ENCODE measurements around the gene RAD51AP2. TPM values are rescaled to one million over a fixed set of nuclear protein-coding genes. Genes with fewer than 3 reads are reported as not detected.

The RAD51AP2 gene
- total and polyA plus RNA-seq, 10 of the 15 experiments (the other 5 are each of a cell fraction or from before 2014, with no cell fraction given), result under 0.01 to 0.02 TPM; not detected in 8

DNA sequence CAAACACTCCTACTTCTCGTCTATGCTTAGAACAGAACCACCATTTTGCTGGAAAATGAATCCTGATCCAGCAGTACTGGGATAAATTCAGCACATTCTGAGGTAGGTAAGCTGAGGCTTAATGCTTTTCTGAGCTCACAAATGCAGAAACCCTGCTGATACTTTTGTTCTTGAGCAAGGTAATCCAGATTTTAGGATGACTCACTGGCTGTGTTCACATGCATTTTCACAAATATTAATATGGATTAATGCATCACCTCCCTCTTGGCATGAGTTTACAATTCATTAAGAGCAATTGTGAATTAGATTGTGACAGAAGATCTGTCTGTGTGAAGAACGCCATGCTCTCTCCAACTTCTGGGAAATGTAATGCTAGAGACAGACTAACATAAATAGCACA is 42.2 kb downstream of the RAD51AP2 start (continued):
- TF ChIP-seq IRF5 (IDR thresholded peaks at IDR 0.05; ENCODE audit: borderline replicate concordance), result no peak
- no peak for TF ChIP-seq GATAD2B (conservative IDR thresholded peaks at IDR 0.05; ENCODE audit: low read depth)
- no peak for TF ChIP-seq EZH2 (IDR thresholded peaks at IDR 0.05; ENCODE audit: borderline replicate concordance, control insufficient read depth, low read depth, low read length)
- no peak for TF ChIP-seq ZNF274 (IDR thresholded peaks at IDR 0.05; ENCODE audit: insufficient read depth, insufficient read length)
- no peak for TF ChIP-seq SIX5 (IDR thresholded peaks at IDR 0.05; ENCODE audit: low read depth, low read length, severe bottlenecking)
- no peak for TF ChIP-seq ELK1 (IDR thresholded peaks at IDR 0.05; ENCODE audit: low read depth, low read length)
- no peak for TF ChIP-seq KAT2A (conservative IDR thresholded peaks at IDR 0.05; ENCODE audit: control insufficient read depth, low read depth, low read length)
- TF ChIP-seq BHLHE40 (IDR thresholded peaks at IDR 0.05; ENCODE audit: borderline replicate concordance in 1 of 2, low read depth in 2 of 2, low read length in 1 of 2), result no peak

DNA sequence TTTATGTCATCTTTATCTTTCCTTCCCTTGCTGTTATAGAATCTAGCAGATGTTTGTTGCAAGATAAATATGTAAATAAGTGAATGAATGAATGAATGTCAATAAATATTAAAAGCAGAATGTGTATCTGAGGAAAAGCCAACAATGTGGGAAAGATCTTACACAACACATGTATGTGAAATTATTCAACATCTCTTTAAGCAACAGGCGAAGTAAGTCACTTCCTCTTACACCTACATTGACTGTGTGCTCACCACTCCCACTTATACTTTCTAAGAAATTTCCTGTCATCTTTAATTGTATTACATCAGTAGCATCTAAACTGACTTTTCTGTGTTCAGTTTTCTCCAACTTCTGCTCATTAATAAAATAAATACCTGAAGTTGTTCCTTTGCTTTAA is 43.0 kb downstream of the RAD51AP2 start:
- RAD21 ChIA-PET (ENCODE audit: unreplicated experiment), result no interaction called here
- no peaks in the 10 kb centered on the region for H3K79me2 ChIP-seq (ENCODE audit: control insufficient read depth, insufficient read depth, low read length)
- H3K27ac ChIP-seq (ENCODE audit: control insufficient read depth, insufficient read depth), result no peak overlapping the region
- no peaks in the 10 kb centered on the region for H4K20me1 ChIP-seq (ENCODE audit: control insufficient read depth, insufficient read depth)
- H3K4me3 ChIP-seq, result no peak overlapping the region
- no peak overlapping the region for H3K9ac ChIP-seq (ENCODE audit: control insufficient read depth, insufficient read depth, low read length)
- SMC1A ChIA-PET (ENCODE audit: uncharacterized antibody, unreplicated experiment), result no interaction called here
- H3K4me2 ChIP-seq (ENCODE audit: control insufficient read depth, insufficient read depth), result no peak overlapping the region
- in situ Hi-C loops (cut with MboI) (loop anchor here (5.0 kb wide), 1 partner anchor 192 kb away; no protein-coding TSS in a partner anchor), intact Hi-C loops (cut with micrococcal nuclease; ENCODE audit: unreplicated experiment) (loop anchor here (5.0 kb wide), 1 partner anchor 97 kb away; no protein-coding TSS in a partner anchor)
- H2AFZ ChIP-seq (ENCODE audit: control insufficient read depth, low read depth, low read length), result no peak overlapping the region
- ATAC-seq, result peak; percentile 36; the same call in 1 of the 3 replicates
- no peak for DNase-seq (ENCODE audit: low read depth, low spot score)
- CTCF ChIA-PET, result no interaction called here
- no peaks in the 10 kb centered on the region for H3K36me3 ChIP-seq (ENCODE audit: control insufficient read depth in 2 of 2, insufficient read depth in 2 of 2, low read length in 1 of 2)
- FAIRE-seq, result peak; percentile 62
- no peaks in the 10 kb centered on the region for H3K27me3 ChIP-seq (replicated peaks in 1 of 2; ENCODE audit: control insufficient read depth in 2 of 2, insufficient read depth in 2 of 2, low read length in 1 of 2)
- H3K4me1 ChIP-seq (ENCODE audit: control insufficient read depth, insufficient read depth, low read length), result no peaks in the 10 kb centered on the region
- BruUV-seq (replicated peaks), result no TSS peak
- 0% methylated on average over 1 of the region's 1 CpG for WGBS (ENCODE audit: insufficient coverage, insufficient replicate concordance, low lambda C conversion rate, missing lambda C conversion rate)
- H3K9me3 ChIP-seq (replicated peaks; ENCODE audit: control insufficient read depth, insufficient read depth, low read length), result peaks cover 2% of the 10 kb centered on the region; the same call in 2 of the 3 replicates
- TF ChIP-seq SPI1 (IDR thresholded peaks at IDR 0.05; ENCODE audit: borderline replicate concordance, insufficient read depth, low read depth, low read length) (peak; percentile 19; the same call in 1 of the 2 replicates), MTA3 (IDR thresholded peaks at IDR 0.05; ENCODE audit: borderline replicate concordance, low read length) (no peak), ATF7 (IDR thresholded peaks at IDR 0.05; ENCODE audit: low read depth) (no peak), POLR2A (IDR thresholded peaks at IDR 0.05; ENCODE audit: low read depth, low read length) (no peak)
- POLR2A ChIA-PET, result no interaction called here
